CD14-positive monocyte (primary cell): Measurements from ENCODE around the gene TMEM259. TPM values are rescaled to one million over a fixed set of nuclear protein-coding genes. Genes with fewer than 3 reads are reported as not detected.

Experiments
- DNase-seq, 3 donors: peaks; one replicate each; pipeline ENCODE4 v3.0.0-alpha.2; 2011 to 2022
- H2AFZ ChIP-seq: 2 replicates; pipeline ENCODE4 v1.6.0; 2012; ENCODE audit warnings: mild to moderate bottlenecking, low read depth, low read length, inconsistent platforms; ENCODE audit not compliant: insufficient read depth, poor library complexity, severe bottlenecking
- H3K27ac ChIP-seq, 2 donors: 1 replicate in 1 of 2; 2 replicates in 1 of 2; pipeline ENCODE4 v1.5.1; 2012 to 2013; ENCODE audit warnings: low read length in 2 of 2, control low read depth in 1 of 2, inconsistent platforms in 1 of 2, low read depth in 1 of 2, mild to moderate bottlenecking in 1 of 2
- H3K27me3 ChIP-seq, 2 donors: one replicate each; pipeline versions ENCODE4 v1.6.0 to v1.6.1; 2011 to 2013; ENCODE audit warnings: low read length in 2 of 2; ENCODE audit not compliant: control insufficient read depth in 2 of 2, insufficient read depth in 2 of 2
- H3K36me3 ChIP-seq, 2 donors: replicated peaks in 1 of 2; 1 replicate in 1 of 2; 2 replicates in 1 of 2; pipeline versions ENCODE4 v1.5.1 to v1.6.1; 2012 to 2013; ENCODE audit warnings: low read length in 2 of 2, control low read depth in 1 of 2, inconsistent platforms in 1 of 2, mild to moderate bottlenecking in 1 of 2; ENCODE audit not compliant: insufficient read depth in 2 of 2, control insufficient read depth in 1 of 2
- H3K4me1 ChIP-seq, 2 donors: 1 replicate in 1 of 2; 2 replicates in 1 of 2; pipeline versions ENCODE4 v1.5.1 to v1.6.1; 2012 to 2013; ENCODE audit warnings: low read length in 2 of 2, control low read depth in 1 of 2, inconsistent platforms in 1 of 2, mild to moderate bottlenecking in 1 of 2, moderate library complexity in 1 of 2; ENCODE audit not compliant: insufficient read depth in 2 of 2, control insufficient read depth in 1 of 2
- H3K4me2 ChIP-seq: replicated peaks from 2 replicates; pipeline ENCODE3; 2012; ENCODE audit warnings: low read length, moderate library complexity, mild to moderate bottlenecking; ENCODE audit not compliant: poor library complexity, severe bottlenecking; ENCODE audit errors: extremely low read depth
- H3K4me3 ChIP-seq, 3 experiments: fragments of 200-600 bp in 1 of 3; sonication (generic) in 1 of 3; replicated peaks in 1 of 3; 1 replicate in 2 of 3; 2 replicates in 1 of 3; pipeline ENCODE4 v1.5.1; 2011 to 2013; ENCODE audit warnings: low read length in 3 of 3, mild to moderate bottlenecking in 3 of 3, control low read depth in 2 of 3, low read depth in 2 of 3, inconsistent platforms in 1 of 3, moderate library complexity in 1 of 3
- H3K79me2 ChIP-seq: 2 replicates; pipeline ENCODE4 v1.6.0; 2012; ENCODE audit warnings: mild to moderate bottlenecking, control low read depth, inconsistent platforms, low read length, moderate library complexity; ENCODE audit not compliant: insufficient read depth
- H3K9ac ChIP-seq: 2 replicates; pipeline ENCODE4 v1.6.0; 2017; ENCODE audit warnings: low read length, mild to moderate bottlenecking; ENCODE audit not compliant: insufficient read depth, poor library complexity, severe bottlenecking
- H3K9me3 ChIP-seq, 2 donors: replicated peaks in 1 of 2; 1 replicate in 1 of 2; 2 replicates in 1 of 2; pipeline versions ENCODE4 v1.5.1 to v1.6.1; 2012 to 2013; ENCODE audit warnings: low read length in 2 of 2, control low read depth in 1 of 2; ENCODE audit not compliant: control insufficient read depth in 1 of 2, insufficient read depth in 1 of 2
- H4K20me1 ChIP-seq: 2 replicates; pipeline ENCODE4 v1.6.0; 2012; ENCODE audit warnings: mild to moderate bottlenecking, low read length, control low read depth, moderate library complexity; ENCODE audit not compliant: insufficient read depth
- H3K27ac Mint-ChIP-seq, 7 donors: one replicate each; pipeline ENCODE4 v1.8.0; 2020; ENCODE audit warnings: mild to moderate bottlenecking in 7 of 7, mixed read lengths in 7 of 7, moderate library complexity in 6 of 7, inconsistent platforms in 2 of 7
- H3K27me3 Mint-ChIP-seq, 3 donors: one replicate each; pipeline ENCODE4 v1.8.0; 2021 to 2022; ENCODE audit warnings: low read depth in 3 of 3, mild to moderate bottlenecking in 3 of 3, mixed read lengths in 3 of 3, moderate library complexity in 3 of 3, inconsistent platforms in 1 of 3
- H3K36me3 Mint-ChIP-seq, 2 donors: one replicate each; pipeline ENCODE4 v1.8.0; 2020; ENCODE audit warnings: mixed read lengths in 2 of 2, inconsistent platforms in 1 of 2, mild to moderate bottlenecking in 1 of 2
- H3K4me1 Mint-ChIP-seq: one replicate; pipeline ENCODE4 v1.8.0; 2020; ENCODE audit warnings: mild to moderate bottlenecking, mixed read lengths
- H3K4me3 Mint-ChIP-seq, 2 donors: one replicate each; pipeline ENCODE4 v1.8.0; 2020; ENCODE audit warnings: mild to moderate bottlenecking in 2 of 2, mixed read lengths in 2 of 2, moderate library complexity in 1 of 2
- H3K9me3 Mint-ChIP-seq, 7 donors: one replicate each; pipeline ENCODE4 v1.8.0; 2020 to 2022; ENCODE audit warnings: mixed read lengths in 7 of 7, mild to moderate bottlenecking in 6 of 7, moderate library complexity in 6 of 7, inconsistent platforms in 2 of 7
- CTCF ChIP-seq: fragments of 200-600 bp; IDR thresholded peaks from one replicate; pipeline ENCODE4 v1.8.0; 2022; ENCODE audit warnings: antibody characterized with exemption, mild to moderate bottlenecking
- WGBS: methylation state at CpG from one replicate; pipeline ENCODE4 v1.1.5; 2013; ENCODE audit warnings: missing lambda C conversion rate; ENCODE audit not compliant: insufficient coverage; 5-methylcytosine and 5-hydroxymethylcytosine counted together
- intact Hi-C, 2 donors: fragments of 100-400 bp; cut with micrococcal nuclease; formaldehyde crosslinking; loops; one replicate each; pipeline versions ENCODE4 v1.15.0 to v1.15.1; 2023
- polyA plus RNA-seq, 3 donors: library from polyadenylated mRNA; depleted of rRNA in 1 of 3; unstranded in 2 of 3; stranded (reverse) in 1 of 3; fragments of 300-500 nt in 2 of 3; fragments of >200 nt in 1 of 3; fragmentation: Illumina TruSeq in 2 of 3; gene quantifications; 1 replicate in 2 of 3; 2 replicates in 1 of 3; pipeline ENCODE4 v1.2.3, GENCODE V29; 2012 to 2021

Gene TMEM259
- polyA plus RNA-seq, 3 donors, result 37.4 to 417 (median 45.0) TPM

GRCh38 chr19:1063030-1063908 is 42.3 kb upstream of the TMEM259 start:
- peaks cover 21% of the 10 kb centered on the region for H3K79me2 ChIP-seq
- no peak overlapping the region for H3K4me3 ChIP-seq
- intact Hi-C loops, result no loop called here
- H3K36me3 Mint-ChIP-seq, result peaks cover 9 to 13% of the 10 kb centered on the region in 2 donors
- DNase-seq, result peak; percentile 68 to 90 (median 87)
- no peak overlapping the region for H2AFZ ChIP-seq
- peaks cover 31% of the 10 kb centered on the region for H3K4me1 Mint-ChIP-seq
- H3K27me3 Mint-ChIP-seq, result peaks cover 0 to 2% (median 2%) of the 10 kb centered on the region in 3 donors
- 95% methylated on average over 29 of the region's 37 CpGs for WGBS
- no peaks in the 10 kb centered on the region for H3K27me3 ChIP-seq
- H3K9ac ChIP-seq, result no peak overlapping the region
- no peak overlapping the region for H3K4me3 Mint-ChIP-seq
- no peak overlapping the region for H3K4me2 ChIP-seq
- H4K20me1 ChIP-seq, result peaks cover 34% of the 10 kb centered on the region
- H3K4me1 ChIP-seq, result peaks cover 38 to 48% of the 10 kb centered on the region in 2 donors
- no peak overlapping the region for H3K27ac ChIP-seq
- peaks cover under 1 to 6% of the 10 kb centered on the region in 2 donors for H3K9me3 ChIP-seq
- H3K36me3 ChIP-seq, result peaks cover 4 to 11% of the 10 kb centered on the region in 2 donors
- TF ChIP-seq CTCF, result no peak
- peak overlapping the region in 2 of 7 donors; percentile 70 to 85 for H3K27ac Mint-ChIP-seq
- peaks cover under 1 to 9% (median 5%) of the 10 kb centered on the region in 7 donors for H3K9me3 Mint-ChIP-seq

GRCh38 chr19:1062387-1063029 is 41.6 kb upstream of the TMEM259 start:
- H3K4me3 ChIP-seq, result no peak overlapping the region
- Mint-ChIP-seq H3K27ac (peak overlapping the region in 3 of 7 donors; percentile 80 to 85 (median 83)), H3K9me3 (peaks cover 7 to 16% (median 12%) of the 10 kb centered on the region in 7 donors), H3K27me3 (peaks cover 2 to 4% (median 2%) of the 10 kb centered on the region in 3 donors), H3K4me3 (no peak overlapping the region), H3K4me1 (peaks cover 31% of the 10 kb centered on the region), H3K36me3 (peaks cover 17 to 20% of the 10 kb centered on the region in 2 donors)
- no peaks in the 10 kb centered on the region for H3K27me3 ChIP-seq
- peaks cover 27% of the 10 kb centered on the region for H4K20me1 ChIP-seq
- no peak overlapping the region for H3K4me2 ChIP-seq
- H3K9me3 ChIP-seq, result peaks cover 8 to 11% of the 10 kb centered on the region in 2 donors
- peaks cover 9 to 19% of the 10 kb centered on the region in 2 donors for H3K36me3 ChIP-seq
- peaks cover 36 to 43% of the 10 kb centered on the region in 2 donors for H3K4me1 ChIP-seq
- WGBS, result 96% methylated on average over 14 of the region's 17 CpGs
- H3K27ac ChIP-seq, result no peak overlapping the region
- TF ChIP-seq CTCF, result no peak
- no peak for DNase-seq
- peaks cover 13% of the 10 kb centered on the region for H3K79me2 ChIP-seq
- H2AFZ ChIP-seq, result no peak overlapping the region
- no peak overlapping the region for H3K9ac ChIP-seq
- intact Hi-C loops, result no loop called here
